K562 (cell line): ENCODE measurements around the gene OR4D9. TPM values are rescaled to one million over a fixed set of nuclear protein-coding genes. Genes with fewer than 3 reads are reported as not detected.

Experiments used
- CBX5 ChIP-seq: IDR thresholded peaks from 2 replicates; pipeline ENCODE4 v1.6.1; 2014; ENCODE audit warnings: low read depth, borderline replicate concordance
- E2F3 ChIP-seq: fragments of 250-450 bp; sonication (Bioruptor Pico); IDR thresholded peaks from 2 replicates; pipeline ENCODE4 v1.4.0; 2020; ENCODE audit warnings: mild to moderate bottlenecking
- ETV1 ChIP-seq: fragments of 450-650 bp; conservative IDR thresholded peaks from 2 replicates; pipeline ENCODE4 v1.6.1; 2016; ENCODE audit warnings: missing genetic modification characterization, control low read depth, low read depth, missing compliant biosample characterization
- LEF1 ChIP-seq: fragments of 450-650 bp; IDR thresholded peaks from 2 replicates; pipeline ENCODE4 v1.6.1; 2016; ENCODE audit warnings: mild to moderate bottlenecking
- MEF2A ChIP-seq: IDR thresholded peaks from 2 replicates; pipeline ENCODE4 v1.6.1; 2011; ENCODE audit warnings: low read depth, mild to moderate bottlenecking, low read length, moderate library complexity; ENCODE audit not compliant: control insufficient read depth
- MTA2 ChIP-seq: fragments of 450-650 bp; IDR thresholded peaks from 2 replicates; pipeline ENCODE4 v1.6.1; 2016; ENCODE audit warnings: low read depth
- NELFE ChIP-seq: IDR thresholded peaks from 2 replicates; pipeline ENCODE4 v1.6.1; 2011; ENCODE audit warnings: mild to moderate bottlenecking; ENCODE audit not compliant: insufficient read depth, insufficient read length
- NR3C1 ChIP-seq: sonication (generic); formaldehyde crosslinking; IDR thresholded peaks from 2 replicates; pipeline ENCODE4 v1.8.1; 2022; ENCODE audit warnings: missing genetic modification reagents
- RB1 ChIP-seq: fragments of 450-650 bp; IDR thresholded peaks from 2 replicates; pipeline ENCODE4 v1.6.1; 2017; ENCODE audit warnings: low read depth, mild to moderate bottlenecking
- ZNF778 ChIP-seq: fragments of 450-650 bp; formaldehyde crosslinking; IDR thresholded peaks from 2 replicates; pipeline ENCODE4 v1.4.0; 2020; ENCODE audit warnings: mild to moderate bottlenecking, moderate library complexity
- polyA plus RNA-seq, 8 experiments: library from polyadenylated mRNA; depleted of rRNA in 4 of 8; stranded (reverse) in 5 of 8; unstranded in 3 of 8; fragments of >200 nt; fragmentation: Nextera tagmentation in 2 of 8; fragmentation: Illumina TruSeq in 1 of 8; extraction: Ambion mirVana in 2 of 8; extraction: Trizol in 1 of 8; gene quantifications; 2 replicates each; pipeline versions ENCODE4 v1.2.1 to v1.2.3, GENCODE V29; 2011 to 2014; ENCODE audit warnings: inconsistent platforms in 1 of 8, missing spikeins in 1 of 8
- total RNA-seq, 7 experiments: library from RNA; depleted of rRNA in 6 of 7; stranded (reverse); fragments of >200 nt in 6 of 7; fragmentation: Illumina TruSeq in 2 of 7; extraction: Trizol in 2 of 7; gene quantifications; 2 replicates each; pipeline versions ENCODE4 v1.2.1 to v1.2.3, GENCODE V29; 2011 to 2021; ENCODE audit warnings: low replicate concordance in 1 of 7
- TF ChIP-seq, protein P1 (sequence below): fragments of 200-600 bp; sonication (generic); IDR thresholded peaks from one replicate; pipeline ENCODE4 v1.6.1; 2012; ENCODE audit warnings: mild to moderate bottlenecking, low read depth, low read length, inconsistent platforms
- TF ChIP-seq, protein P2 (sequence below): fragments of 450-650 bp; IDR thresholded peaks from 2 replicates; pipeline ENCODE4 v1.6.1; 2017; ENCODE audit warnings: antibody characterized with exemption, mild to moderate bottlenecking

OR4D9 gene
- total and polyA plus RNA-seq, 9 of the 15 experiments (the other 6 are each of a cell fraction or from before 2014, with no cell fraction given) = not detected

DNA sequence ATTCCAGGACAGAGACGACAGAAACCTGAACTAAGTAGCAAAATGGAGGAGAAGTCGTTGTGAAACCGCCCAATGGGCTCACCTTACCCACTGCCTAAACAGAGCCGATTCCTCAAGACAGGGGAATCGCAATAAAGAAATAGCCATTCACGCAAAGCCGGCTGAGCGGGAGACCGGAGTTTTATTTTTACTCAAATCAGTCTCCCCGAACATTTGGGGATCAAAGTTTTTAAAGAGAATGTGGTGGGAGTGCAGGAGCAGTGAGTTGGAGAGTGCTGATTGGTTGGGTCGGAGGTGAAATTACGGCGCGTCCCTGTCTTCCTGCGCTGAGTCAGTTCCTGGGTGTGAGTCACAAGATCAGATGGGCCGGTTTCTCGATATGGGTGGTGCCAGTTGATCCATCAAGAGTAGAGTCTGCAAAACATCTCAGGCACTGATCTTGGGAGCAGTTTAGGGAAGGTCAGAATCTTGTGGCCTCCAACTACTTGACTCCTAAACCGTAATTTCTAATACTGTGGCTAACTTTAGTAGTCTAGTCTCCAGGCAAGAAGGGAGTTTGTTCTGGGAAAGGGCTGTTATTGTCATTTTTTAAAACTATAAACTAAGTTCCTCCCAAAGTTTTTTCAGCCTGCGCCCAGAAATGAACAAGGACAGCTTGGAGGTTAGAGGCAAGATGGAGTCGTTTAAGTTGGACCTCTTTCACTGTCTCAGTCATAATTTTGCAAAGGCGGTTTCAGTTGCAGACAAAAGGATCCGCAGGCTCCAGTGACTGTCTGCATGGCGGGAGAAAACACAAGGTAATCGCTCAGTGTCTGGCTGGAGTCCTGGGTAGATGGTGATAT lies 34.1 kb downstream of the OR4D9 start (continued):
- TF ChIP-seq, protein P1, sequence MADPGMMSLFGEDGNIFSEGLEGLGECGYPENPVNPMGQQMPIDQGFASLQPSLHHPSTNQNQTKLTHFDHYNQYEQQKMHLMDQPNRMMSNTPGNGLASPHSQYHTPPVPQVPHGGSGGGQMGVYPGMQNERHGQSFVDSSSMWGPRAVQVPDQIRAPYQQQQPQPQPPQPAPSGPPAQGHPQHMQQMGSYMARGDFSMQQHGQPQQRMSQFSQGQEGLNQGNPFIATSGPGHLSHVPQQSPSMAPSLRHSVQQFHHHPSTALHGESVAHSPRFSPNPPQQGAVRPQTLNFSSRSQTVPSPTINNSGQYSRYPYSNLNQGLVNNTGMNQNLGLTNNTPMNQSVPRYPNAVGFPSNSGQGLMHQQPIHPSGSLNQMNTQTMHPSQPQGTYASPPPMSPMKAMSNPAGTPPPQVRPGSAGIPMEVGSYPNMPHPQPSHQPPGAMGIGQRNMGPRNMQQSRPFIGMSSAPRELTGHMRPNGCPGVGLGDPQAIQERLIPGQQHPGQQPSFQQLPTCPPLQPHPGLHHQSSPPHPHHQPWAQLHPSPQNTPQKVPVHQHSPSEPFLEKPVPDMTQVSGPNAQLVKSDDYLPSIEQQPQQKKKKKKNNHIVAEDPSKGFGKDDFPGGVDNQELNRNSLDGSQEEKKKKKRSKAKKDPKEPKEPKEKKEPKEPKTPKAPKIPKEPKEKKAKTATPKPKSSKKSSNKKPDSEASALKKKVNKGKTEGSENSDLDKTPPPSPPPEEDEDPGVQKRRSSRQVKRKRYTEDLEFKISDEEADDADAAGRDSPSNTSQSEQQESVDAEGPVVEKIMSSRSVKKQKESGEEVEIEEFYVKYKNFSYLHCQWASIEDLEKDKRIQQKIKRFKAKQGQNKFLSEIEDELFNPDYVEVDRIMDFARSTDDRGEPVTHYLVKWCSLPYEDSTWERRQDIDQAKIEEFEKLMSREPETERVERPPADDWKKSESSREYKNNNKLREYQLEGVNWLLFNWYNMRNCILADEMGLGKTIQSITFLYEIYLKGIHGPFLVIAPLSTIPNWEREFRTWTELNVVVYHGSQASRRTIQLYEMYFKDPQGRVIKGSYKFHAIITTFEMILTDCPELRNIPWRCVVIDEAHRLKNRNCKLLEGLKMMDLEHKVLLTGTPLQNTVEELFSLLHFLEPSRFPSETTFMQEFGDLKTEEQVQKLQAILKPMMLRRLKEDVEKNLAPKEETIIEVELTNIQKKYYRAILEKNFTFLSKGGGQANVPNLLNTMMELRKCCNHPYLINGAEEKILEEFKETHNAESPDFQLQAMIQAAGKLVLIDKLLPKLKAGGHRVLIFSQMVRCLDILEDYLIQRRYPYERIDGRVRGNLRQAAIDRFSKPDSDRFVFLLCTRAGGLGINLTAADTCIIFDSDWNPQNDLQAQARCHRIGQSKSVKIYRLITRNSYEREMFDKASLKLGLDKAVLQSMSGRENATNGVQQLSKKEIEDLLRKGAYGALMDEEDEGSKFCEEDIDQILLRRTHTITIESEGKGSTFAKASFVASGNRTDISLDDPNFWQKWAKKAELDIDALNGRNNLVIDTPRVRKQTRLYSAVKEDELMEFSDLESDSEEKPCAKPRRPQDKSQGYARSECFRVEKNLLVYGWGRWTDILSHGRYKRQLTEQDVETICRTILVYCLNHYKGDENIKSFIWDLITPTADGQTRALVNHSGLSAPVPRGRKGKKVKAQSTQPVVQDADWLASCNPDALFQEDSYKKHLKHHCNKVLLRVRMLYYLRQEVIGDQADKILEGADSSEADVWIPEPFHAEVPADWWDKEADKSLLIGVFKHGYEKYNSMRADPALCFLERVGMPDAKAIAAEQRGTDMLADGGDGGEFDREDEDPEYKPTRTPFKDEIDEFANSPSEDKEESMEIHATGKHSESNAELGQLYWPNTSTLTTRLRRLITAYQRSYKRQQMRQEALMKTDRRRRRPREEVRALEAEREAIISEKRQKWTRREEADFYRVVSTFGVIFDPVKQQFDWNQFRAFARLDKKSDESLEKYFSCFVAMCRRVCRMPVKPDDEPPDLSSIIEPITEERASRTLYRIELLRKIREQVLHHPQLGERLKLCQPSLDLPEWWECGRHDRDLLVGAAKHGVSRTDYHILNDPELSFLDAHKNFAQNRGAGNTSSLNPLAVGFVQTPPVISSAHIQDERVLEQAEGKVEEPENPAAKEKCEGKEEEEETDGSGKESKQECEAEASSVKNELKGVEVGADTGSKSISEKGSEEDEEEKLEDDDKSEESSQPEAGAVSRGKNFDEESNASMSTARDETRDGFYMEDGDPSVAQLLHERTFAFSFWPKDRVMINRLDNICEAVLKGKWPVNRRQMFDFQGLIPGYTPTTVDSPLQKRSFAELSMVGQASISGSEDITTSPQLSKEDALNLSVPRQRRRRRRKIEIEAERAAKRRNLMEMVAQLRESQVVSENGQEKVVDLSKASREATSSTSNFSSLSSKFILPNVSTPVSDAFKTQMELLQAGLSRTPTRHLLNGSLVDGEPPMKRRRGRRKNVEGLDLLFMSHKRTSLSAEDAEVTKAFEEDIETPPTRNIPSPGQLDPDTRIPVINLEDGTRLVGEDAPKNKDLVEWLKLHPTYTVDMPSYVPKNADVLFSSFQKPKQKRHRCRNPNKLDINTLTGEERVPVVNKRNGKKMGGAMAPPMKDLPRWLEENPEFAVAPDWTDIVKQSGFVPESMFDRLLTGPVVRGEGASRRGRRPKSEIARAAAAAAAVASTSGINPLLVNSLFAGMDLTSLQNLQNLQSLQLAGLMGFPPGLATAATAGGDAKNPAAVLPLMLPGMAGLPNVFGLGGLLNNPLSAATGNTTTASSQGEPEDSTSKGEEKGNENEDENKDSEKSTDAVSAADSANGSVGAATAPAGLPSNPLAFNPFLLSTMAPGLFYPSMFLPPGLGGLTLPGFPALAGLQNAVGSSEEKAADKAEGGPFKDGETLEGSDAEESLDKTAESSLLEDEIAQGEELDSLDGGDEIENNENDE = no peak
- TF ChIP-seq CBX5 = no peak
- TF ChIP-seq, protein P2, sequence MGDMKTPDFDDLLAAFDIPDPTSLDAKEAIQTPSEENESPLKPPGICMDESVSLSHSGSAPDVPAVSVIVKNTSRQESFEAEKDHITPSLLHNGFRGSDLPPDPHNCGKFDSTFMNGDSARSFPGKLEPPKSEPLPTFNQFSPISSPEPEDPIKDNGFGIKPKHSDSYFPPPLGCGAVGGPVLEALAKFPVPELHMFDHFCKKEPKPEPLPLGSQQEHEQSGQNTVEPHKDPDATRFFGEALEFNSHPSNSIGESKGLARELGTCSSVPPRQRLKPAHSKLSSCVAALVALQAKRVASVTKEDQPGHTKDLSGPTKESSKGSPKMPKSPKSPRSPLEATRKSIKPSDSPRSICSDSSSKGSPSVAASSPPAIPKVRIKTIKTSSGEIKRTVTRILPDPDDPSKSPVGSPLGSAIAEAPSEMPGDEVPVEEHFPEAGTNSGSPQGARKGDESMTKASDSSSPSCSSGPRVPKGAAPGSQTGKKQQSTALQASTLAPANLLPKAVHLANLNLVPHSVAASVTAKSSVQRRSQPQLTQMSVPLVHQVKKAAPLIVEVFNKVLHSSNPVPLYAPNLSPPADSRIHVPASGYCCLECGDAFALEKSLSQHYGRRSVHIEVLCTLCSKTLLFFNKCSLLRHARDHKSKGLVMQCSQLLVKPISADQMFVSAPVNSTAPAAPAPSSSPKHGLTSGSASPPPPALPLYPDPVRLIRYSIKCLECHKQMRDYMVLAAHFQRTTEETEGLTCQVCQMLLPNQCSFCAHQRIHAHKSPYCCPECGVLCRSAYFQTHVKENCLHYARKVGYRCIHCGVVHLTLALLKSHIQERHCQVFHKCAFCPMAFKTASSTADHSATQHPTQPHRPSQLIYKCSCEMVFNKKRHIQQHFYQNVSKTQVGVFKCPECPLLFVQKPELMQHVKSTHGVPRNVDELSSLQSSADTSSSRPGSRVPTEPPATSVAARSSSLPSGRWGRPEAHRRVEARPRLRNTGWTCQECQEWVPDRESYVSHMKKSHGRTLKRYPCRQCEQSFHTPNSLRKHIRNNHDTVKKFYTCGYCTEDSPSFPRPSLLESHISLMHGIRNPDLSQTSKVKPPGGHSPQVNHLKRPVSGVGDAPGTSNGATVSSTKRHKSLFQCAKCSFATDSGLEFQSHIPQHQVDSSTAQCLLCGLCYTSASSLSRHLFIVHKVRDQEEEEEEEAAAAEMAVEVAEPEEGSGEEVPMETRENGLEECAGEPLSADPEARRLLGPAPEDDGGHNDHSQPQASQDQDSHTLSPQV = peak; percentile 73
- no peak for TF ChIP-seq NELFE
- TF ChIP-seq MTA2 = 0 out of 2 replicates have a peak, but pooled peaks have one; percentile 23
- no peak for TF ChIP-seq NR3C1 (CRISPR knock-in tag)
- TF ChIP-seq MEF2A = no peak
- TF ChIP-seq E2F3 = no peak
- TF ChIP-seq LEF1 = peak; percentile 72
- TF ChIP-seq RB1 = no peak
- peak; percentile 94 for TF ChIP-seq ETV1 (tag)
- no peak for TF ChIP-seq ZNF778 (CRISPR knock-in tag)
